K562 (cell line): ENCODE data around the gene AQP2.

ENCODE experiments used
- CHD2 ChIP-seq: IDR thresholded peaks from 2 replicates; pipeline ENCODE4 v1.6.1; 2011; ENCODE audit warnings: low read depth, low read length
- MAX ChIP-seq: sonication (generic); formaldehyde crosslinking; IDR thresholded peaks from 2 replicates; pipeline ENCODE4 v1.9.0; 2022; ENCODE audit warnings: mild to moderate bottlenecking, missing genetic modification reagents
- SMARCB1 ChIP-seq: IDR thresholded peaks from 2 replicates; pipeline ENCODE4 v1.6.1; 2011; ENCODE audit warnings: improper control_type of control experiment, low read depth; ENCODE audit not compliant: insufficient read length
- ZNF778 ChIP-seq: fragments of 450-650 bp; formaldehyde crosslinking; IDR thresholded peaks from 2 replicates; pipeline ENCODE4 v1.4.0; 2020; ENCODE audit warnings: mild to moderate bottlenecking, moderate library complexity

- TF ChIP-seq MAX (CRISPR knock-in tag) (no peak), CHD2 (no peak), SMARCB1 (no peak), ZNF778 (CRISPR knock-in tag) (no peak)
Observed at GRCh38 chr12:49971141-49971540, 20.6 kb downstream of the AQP2 start.
